Measurements from ENCODE around the gene PROZ.

PROZ gene

GRCh38 chr13:113142876-113143275 is 15.6 kb upstream of the PROZ start:
- DNase-seq: no peak

GRCh38 chr13:113143466-113144254 is 14.8 kb upstream of the PROZ start:
- DNase-seq: no peak

- no peak for DNase-seq
These were observed 14.2 kb upstream of the PROZ start for GRCh38 chr13:113144255-113144629.

GRCh38 chr13:113145496-113145895 is 13.0 kb upstream of the PROZ start:
- DNase-seq: no peak

- no peak for DNase-seq
These were observed 12.4 kb upstream of the PROZ start for GRCh38 chr13:113145911-113146598.

- DNase-seq: no peak
These were observed 11.7 kb upstream of the PROZ start for GRCh38 chr13:113146750-113147149.

GRCh38 chr13:113147206-113147605 is 11.2 kb upstream of the PROZ start:
- DNase-seq: no peak

- DNase-seq: no peak
These were observed 10.0 kb upstream of the PROZ start for GRCh38 chr13:113148407-113148806.

GRCh38 chr13:113148940-113149503 is 9.4 kb upstream of the PROZ start:
- no peak for DNase-seq

GRCh38 chr13:113149711-113150549 is 8.5 kb upstream of the PROZ start:
- no peak for DNase-seq

GRCh38 chr13:113150550-113151365 is 7.7 kb upstream of the PROZ start:
- DNase-seq: no peak

- peak; percentile 81 for DNase-seq
These were observed 6.4 kb upstream of the PROZ start for GRCh38 chr13:113151745-113152690.

- no peak for DNase-seq
These were observed 5.8 kb upstream of the PROZ start for GRCh38 chr13:113152691-113152983.

- no peak for DNase-seq
These were observed 5.3 kb upstream of the PROZ start for GRCh38 chr13:113152984-113153809.

- peak; percentile 65 for DNase-seq
These were observed 4.4 kb upstream of the PROZ start for GRCh38 chr13:113153810-113154748.

GRCh38 chr13:113155201-113155600 is 3.2 kb upstream of the PROZ start:
- DNase-seq: no peak

GRCh38 chr13:113155982-113156655 is 2.3 kb upstream of the PROZ start:
- no peak for DNase-seq

GRCh38 chr13:113157206-113157928 is 1.1 kb upstream of the PROZ start:
- DNase-seq: no peak

Data from RPMI8226 (cell line).